ENCODE measurements around the gene FAM47E.
A peak's percentile ranks its signal among the peaks of the same experiment; 100 is the strongest.

The FAM47E gene

DNA sequence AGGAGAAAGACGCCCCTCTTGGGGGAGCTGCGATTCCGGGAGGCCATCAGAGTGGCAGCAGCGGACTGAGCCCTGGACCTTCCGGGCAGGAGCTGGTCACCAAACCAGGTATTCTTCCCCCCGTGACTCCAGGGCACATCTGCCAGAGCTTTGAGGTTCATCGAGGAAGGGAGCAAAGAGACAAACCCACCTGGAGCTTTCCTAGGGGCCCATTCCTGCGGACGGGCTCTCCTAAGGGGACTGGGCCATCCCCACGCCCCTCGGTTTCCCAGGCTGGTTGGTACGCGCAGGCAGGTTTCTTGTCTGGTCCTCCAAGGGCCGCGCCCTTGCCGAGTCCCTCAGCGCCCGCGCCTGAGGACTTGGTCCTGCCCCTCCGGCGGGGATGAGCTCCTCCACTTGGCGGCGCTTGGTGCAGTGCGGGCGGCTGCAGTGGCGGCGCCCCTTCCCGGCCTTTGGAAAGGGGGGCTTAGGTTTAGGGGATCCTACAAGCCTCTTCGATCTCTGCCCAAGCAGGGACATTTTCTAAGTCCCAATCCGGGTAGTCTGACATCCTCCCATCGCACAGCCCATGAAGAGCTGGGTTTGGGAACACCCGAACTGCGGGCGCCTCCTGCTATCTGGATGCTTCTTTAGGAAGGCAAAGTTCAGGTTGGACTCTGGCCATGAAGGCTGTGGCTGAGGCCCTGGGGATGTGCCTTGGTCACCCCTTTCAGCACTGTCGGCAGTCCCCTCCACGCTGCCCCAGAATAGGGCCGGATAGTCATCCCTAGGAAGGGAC is 55.5 kb downstream of the FAM47E start:
- peak; percentile 49 for DNase-seq (ENCODE audit: low read depth)
- peak overlapping the region; percentile 76 for H3K4me3 ChIP-seq (ENCODE audit: low read depth, low read length)
- TF ChIP-seq, protein P1, sequence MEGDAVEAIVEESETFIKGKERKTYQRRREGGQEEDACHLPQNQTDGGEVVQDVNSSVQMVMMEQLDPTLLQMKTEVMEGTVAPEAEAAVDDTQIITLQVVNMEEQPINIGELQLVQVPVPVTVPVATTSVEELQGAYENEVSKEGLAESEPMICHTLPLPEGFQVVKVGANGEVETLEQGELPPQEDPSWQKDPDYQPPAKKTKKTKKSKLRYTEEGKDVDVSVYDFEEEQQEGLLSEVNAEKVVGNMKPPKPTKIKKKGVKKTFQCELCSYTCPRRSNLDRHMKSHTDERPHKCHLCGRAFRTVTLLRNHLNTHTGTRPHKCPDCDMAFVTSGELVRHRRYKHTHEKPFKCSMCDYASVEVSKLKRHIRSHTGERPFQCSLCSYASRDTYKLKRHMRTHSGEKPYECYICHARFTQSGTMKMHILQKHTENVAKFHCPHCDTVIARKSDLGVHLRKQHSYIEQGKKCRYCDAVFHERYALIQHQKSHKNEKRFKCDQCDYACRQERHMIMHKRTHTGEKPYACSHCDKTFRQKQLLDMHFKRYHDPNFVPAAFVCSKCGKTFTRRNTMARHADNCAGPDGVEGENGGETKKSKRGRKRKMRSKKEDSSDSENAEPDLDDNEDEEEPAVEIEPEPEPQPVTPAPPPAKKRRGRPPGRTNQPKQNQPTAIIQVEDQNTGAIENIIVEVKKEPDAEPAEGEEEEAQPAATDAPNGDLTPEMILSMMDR (conservative IDR thresholded peaks at IDR 0.05; ENCODE audit: low read depth, low read length) = peak; percentile 48

DNA sequence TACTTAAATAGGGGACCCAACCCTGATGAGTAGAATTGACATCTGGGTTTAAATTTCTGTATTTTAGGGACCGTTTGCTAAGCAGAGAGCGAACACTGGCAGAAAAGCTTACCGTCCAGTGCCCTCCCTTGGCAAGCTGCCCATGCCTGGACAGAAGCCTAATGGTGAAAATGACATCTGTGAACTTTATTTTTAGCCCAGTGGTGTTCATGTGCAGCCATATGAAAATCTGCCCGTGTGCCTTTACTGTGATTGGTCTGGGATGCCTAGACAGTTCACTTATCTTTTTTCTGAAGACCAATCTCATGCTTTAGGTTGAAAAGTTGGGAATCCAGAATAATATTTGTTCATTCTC is 56.1 kb downstream of the FAM47E start:
- no peak overlapping the region for H3K4me3 ChIP-seq (ENCODE audit: low read depth, low read length)
- TF ChIP-seq, protein P1 (conservative IDR thresholded peaks at IDR 0.05; ENCODE audit: low read depth, low read length) = no peak
- no peak for DNase-seq (ENCODE audit: low read depth)

DNA sequence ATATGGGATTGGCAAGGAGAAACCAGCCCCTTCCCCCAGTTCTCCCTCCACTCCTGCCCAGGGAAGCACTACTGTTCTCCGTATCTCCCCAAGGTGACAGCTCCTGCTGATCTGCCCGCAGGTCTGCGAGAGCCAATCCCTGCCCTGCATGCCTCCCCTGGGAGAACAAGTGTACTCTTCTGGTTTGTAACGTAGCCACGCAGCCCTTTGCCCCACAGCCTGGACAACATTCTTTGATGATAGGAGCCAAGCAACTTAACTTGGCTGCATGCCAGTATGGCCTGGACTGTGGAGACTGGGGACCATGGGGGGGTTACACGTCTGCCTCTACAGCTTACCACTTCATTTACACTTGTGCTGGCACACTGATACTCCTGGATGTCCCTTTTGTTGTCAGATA is 57.0 kb downstream of the FAM47E start:
- TF ChIP-seq, protein P1 (conservative IDR thresholded peaks at IDR 0.05; ENCODE audit: low read depth, low read length) = no peak
- H3K4me3 ChIP-seq (ENCODE audit: low read depth, low read length) = no peak overlapping the region
- DNase-seq (ENCODE audit: low read depth) = peak; percentile 13

DNA sequence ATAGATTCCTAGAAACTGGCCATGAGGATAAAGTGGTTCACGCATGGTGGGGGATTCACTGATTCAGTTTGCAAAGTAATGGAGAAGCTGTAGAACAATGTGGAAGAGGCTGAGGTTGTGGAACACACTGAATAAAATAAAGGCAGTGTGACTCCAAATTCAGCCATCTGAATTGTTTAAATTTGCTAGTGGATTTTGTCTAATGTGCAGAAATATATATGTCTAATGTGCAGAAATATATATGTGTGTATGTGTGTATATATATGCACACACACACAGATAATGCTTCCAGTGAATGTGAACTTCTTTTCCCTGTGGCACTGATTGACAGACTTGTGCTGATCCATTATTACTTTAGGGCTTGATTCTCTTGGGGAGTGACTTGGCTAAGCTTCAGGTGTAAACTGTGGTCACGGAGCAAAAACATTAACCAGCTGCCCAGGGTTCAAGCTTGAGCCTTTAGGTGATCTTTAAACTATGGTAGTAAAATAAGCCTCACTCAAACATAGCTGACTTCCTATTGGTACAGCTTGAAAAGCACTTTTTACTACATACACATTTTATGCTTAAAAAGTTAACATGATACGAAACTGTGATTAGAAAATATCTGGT is 58.5 kb downstream of the FAM47E start:
- TF ChIP-seq, protein P1 (conservative IDR thresholded peaks at IDR 0.05; ENCODE audit: low read depth, low read length) = no peak
- no peak overlapping the region for H3K4me3 ChIP-seq (ENCODE audit: low read depth, low read length)

GRCh38 chr4:76310683-76311082 is 59.2 kb downstream of the FAM47E start:
- TF ChIP-seq, protein P1 (conservative IDR thresholded peaks at IDR 0.05; ENCODE audit: low read depth, low read length) = no peak
- DNase-seq (ENCODE audit: low read depth) = no peak
- no peak overlapping the region for H3K4me3 ChIP-seq (ENCODE audit: low read depth, low read length)

More for the DNA sequence above, 58.5 kb downstream of the FAM47E start:
- DNase-seq (ENCODE audit: low read depth) = no peak

DNA sequence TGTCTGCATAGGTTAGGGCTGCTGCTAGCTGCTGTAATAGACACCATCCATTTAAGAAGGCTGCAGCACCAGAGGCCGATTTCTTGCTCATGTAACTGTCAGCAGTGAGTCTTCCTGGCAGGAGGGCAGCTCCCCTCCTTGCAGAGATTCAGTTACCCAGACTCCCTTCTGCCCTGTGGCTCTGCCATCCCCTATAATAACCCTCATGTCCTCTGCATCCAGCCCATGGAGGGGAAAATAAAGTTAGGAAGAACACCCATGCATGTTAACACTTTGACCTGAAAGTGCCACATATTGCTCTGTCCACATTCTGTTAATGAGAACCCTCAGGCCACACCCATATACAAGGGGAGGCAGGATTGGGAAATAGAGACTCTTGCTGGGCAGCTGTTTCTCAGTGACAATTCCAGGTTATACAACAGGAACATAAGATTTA is 60.4 kb downstream of the FAM47E start:
- no peak for DNase-seq (ENCODE audit: low read depth)
- H3K4me3 ChIP-seq (ENCODE audit: low read depth, low read length) = no peak overlapping the region
- TF ChIP-seq, protein P1 (conservative IDR thresholded peaks at IDR 0.05; ENCODE audit: low read depth, low read length) = no peak

DNA sequence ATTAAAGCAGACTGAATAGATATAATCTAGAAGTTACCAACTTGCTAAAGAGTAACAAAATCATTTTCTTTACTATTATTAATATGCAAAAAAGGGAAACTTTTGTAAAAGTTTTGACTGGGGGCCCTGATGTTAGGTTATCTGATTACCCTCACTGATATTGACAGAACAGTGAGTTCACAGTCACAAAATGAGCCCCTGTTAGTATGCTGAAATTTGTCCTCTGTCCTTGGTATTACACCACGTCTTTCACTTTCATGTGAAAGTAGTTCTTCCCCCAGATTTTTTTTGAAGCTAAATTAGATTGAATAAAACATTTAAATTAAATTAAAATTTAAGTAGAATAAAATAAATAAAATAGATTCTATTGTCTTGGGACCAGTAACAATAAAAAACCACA is 60.9 kb downstream of the FAM47E start:
- DNase-seq (ENCODE audit: low read depth) = no peak
- H3K4me3 ChIP-seq (ENCODE audit: low read depth, low read length) = no peak overlapping the region
- TF ChIP-seq, protein P1 (conservative IDR thresholded peaks at IDR 0.05; ENCODE audit: low read depth, low read length) = no peak
